Esophagus muscularis mucosa (tissue), 3 donors: ENCODE results near the gene ADGRV1.

Experiments used
- CTCF ChIP-seq, 3 experiments: fragments of 200-600 bp in 2 of 3; fragments of 450-650 bp in 1 of 3; sonication (generic) in 2 of 3; IDR thresholded peaks; one replicate each; pipeline ENCODE4 v1.5.1; 2017 to 2019; ENCODE audit warnings: antibody characterized with exemption in 3 of 3, mild to moderate bottlenecking in 2 of 3, moderate library complexity in 1 of 3
- EP300 ChIP-seq: sonication (generic); formaldehyde crosslinking; IDR thresholded peaks from one replicate; pipeline ENCODE4 v1.6.1; 2017; ENCODE audit warnings: antibody characterized with exemption

- TF ChIP-seq CTCF (IDR thresholded peaks at IDR 0.05), result no peak
- no peak for TF ChIP-seq EP300
Observed at GRCh38 chr5:90575712-90576111, 17.1 kb downstream of the ADGRV1 start.
